ENCODE results near the gene SEPTIN7. TPM values are rescaled to one million over a fixed set of nuclear protein-coding genes. Genes with fewer than 3 reads are reported as not detected.

The SEPTIN7 gene
- total and polyA plus RNA-seq, 2 of the 13 experiments (the other 11 are each of a cell fraction or from before 2014, with no cell fraction given) = 103 to 129 TPM

GRCh38 chr7:35801392-35802101 is 690 bp downstream of the SEPTIN7 start:
- Histone ChIP-seq H3K36me3 (replicated peaks in 1 of 2; ENCODE audit: control insufficient read depth in 1 of 2, insufficient read depth in 2 of 2, low read length in 2 of 2) (no peaks in the 10 kb centered on the region), H3K9me3 (ENCODE audit: low read length) (no peaks in the 10 kb centered on the region), H3K9ac (ENCODE audit: insufficient read depth, low read depth, low read length) (peak overlapping the region; percentile 90), H2AFZ (ENCODE audit: low read length) (no peak overlapping the region), H3K79me2 (ENCODE audit: insufficient read depth, low read length) (peaks cover 56% of the 10 kb centered on the region), H4K20me1 (ENCODE audit: insufficient read depth, low read length) (peaks cover 32% of the 10 kb centered on the region), H3K4me1 (ENCODE audit: insufficient read depth, low read length) (peaks cover 45% of the 10 kb centered on the region), H3K4me2 (ENCODE audit: low read depth, low read length) (peak overlapping the region; percentile 84), H3K27me3 (ENCODE audit: control insufficient read depth in 1 of 2, insufficient read depth in 2 of 2, low read length in 2 of 2) (peaks cover 0 to 3% of the 10 kb centered on the region in 2 experiments; a peak in 1 of 5 replicates), H3K27ac (ENCODE audit: extremely low read length, insufficient read depth, low read length) (peak overlapping the region; percentile 96), H3K4me3 (replicated peaks in 1 of 3; ENCODE audit: insufficient read depth in 1 of 3, low read depth in 2 of 3, low read length in 3 of 3) (peak overlapping the region; percentile 85 to 97 (median 87))
- intact Hi-C loops (cut with micrococcal nuclease; ENCODE audit: unreplicated experiment) = loop anchor here (1.0 to 5.0 kb wide), 4 partner anchors 43 to 586 kb away; partner anchors contain the start of gene ANLN
- in situ Hi-C loops (cut with HindIII; ENCODE audit: extremely low pct_ligation_motif_present, low pct_unique_long_range_greater_than_20kb) = no loop called here
- DNase-seq (ENCODE audit: low spot score) (peak; percentile 32), ATAC-seq (peak; percentile 78), FAIRE-seq (no peak)
- CTCF ChIA-PET (ENCODE audit: low intra/inter-chr PET ratio, low total read pairs) = no interaction called here
- WGBS (ENCODE audit: low lambda C conversion rate) = under 1% methylated on average over 24 of the region's 70 CpGs
- POLR2A ChIA-PET = interaction anchor here (0.6 to 4.0 kb wide), 12 partner anchors 12 to 588 kb away, joined by 3 to 52 read pairs (median 4); partner anchors contain the start of genes ANLN and HERPUD2
- no TSS peak for BruUV-seq (replicated peaks)
- TF ChIP-seq ZNF792 (CRISPR knock-in tag; IDR thresholded peaks at IDR 0.05) (no peak), HNRNPUL1 (IDR thresholded peaks at IDR 0.05; ENCODE audit: low read depth, low read length) (no peak), RFXANK (CRISPR knock-in tag; IDR thresholded peaks at IDR 0.05) (no peak), FOXA1 (IDR thresholded peaks at IDR 0.05) (no peak), FOXA1 (CRISPR knock-in tag; IDR thresholded peaks at IDR 0.05) (no peak), ZNF777 (CRISPR knock-in tag; IDR thresholded peaks at IDR 0.05) (no peak; the same call in 1 of the 2 replicates), NCOA1 (CRISPR knock-in tag; IDR thresholded peaks at IDR 0.05) (no peak), ZBTB21 (CRISPR knock-in tag; IDR thresholded peaks at IDR 0.05) (no peak), EHMT2 (IDR thresholded peaks at IDR 0.05; ENCODE audit: borderline replicate concordance, low read depth, low read length) (no peak), XBP1 (CRISPR knock-in tag; IDR thresholded peaks at IDR 0.05) (no peak), ZFY (CRISPR knock-in tag; IDR thresholded peaks at IDR 0.05) (peak; percentile 69), ZNF275 (CRISPR knock-in tag; IDR thresholded peaks at IDR 0.05; ENCODE audit: borderline replicate concordance) (no peak), BORCS8-MEF2B (CRISPR knock-in tag; IDR thresholded peaks at IDR 0.05) (no peak), NFE2L1 (CRISPR knock-in tag; IDR thresholded peaks at IDR 0.05; ENCODE audit: borderline replicate concordance) (no peak), SALL2 (CRISPR knock-in tag; IDR thresholded peaks at IDR 0.05) (no peak), ZKSCAN5 (CRISPR knock-in tag; IDR thresholded peaks at IDR 0.05) (no peak), ZNF282 (IDR thresholded peaks at IDR 0.05; ENCODE audit: partially characterized antibody) (no peak), BHLHE40 (IDR thresholded peaks at IDR 0.05; ENCODE audit: low read length) (no peak), PRPF4 (IDR thresholded peaks at IDR 0.05; ENCODE audit: low read depth, low read length, poor library complexity, severe bottlenecking) (peak; percentile 5), SMARCE1 (IDR thresholded peaks at IDR 0.05; ENCODE audit: borderline replicate concordance) (no peak), ZNF34 (CRISPR knock-in tag; IDR thresholded peaks at IDR 0.05; ENCODE audit: borderline replicate concordance) (no peak)
- TF ChIP-seq, protein P1, sequence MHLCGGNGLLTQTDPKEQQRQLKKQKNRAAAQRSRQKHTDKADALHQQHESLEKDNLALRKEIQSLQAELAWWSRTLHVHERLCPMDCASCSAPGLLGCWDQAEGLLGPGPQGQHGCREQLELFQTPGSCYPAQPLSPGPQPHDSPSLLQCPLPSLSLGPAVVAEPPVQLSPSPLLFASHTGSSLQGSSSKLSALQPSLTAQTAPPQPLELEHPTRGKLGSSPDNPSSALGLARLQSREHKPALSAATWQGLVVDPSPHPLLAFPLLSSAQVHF (CRISPR knock-in tag; IDR thresholded peaks at IDR 0.05) = 0 out of 2 replicates have a peak, but pooled peaks have one; percentile 24
- TF ChIP-seq, protein P2, sequence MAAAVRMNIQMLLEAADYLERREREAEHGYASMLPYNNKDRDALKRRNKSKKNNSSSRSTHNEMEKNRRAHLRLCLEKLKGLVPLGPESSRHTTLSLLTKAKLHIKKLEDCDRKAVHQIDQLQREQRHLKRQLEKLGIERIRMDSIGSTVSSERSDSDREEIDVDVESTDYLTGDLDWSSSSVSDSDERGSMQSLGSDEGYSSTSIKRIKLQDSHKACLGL (CRISPR knock-in tag; IDR thresholded peaks at IDR 0.05) = no peak; the same call in 1 of the 2 replicates
- TF ChIP-seq, protein P3, sequence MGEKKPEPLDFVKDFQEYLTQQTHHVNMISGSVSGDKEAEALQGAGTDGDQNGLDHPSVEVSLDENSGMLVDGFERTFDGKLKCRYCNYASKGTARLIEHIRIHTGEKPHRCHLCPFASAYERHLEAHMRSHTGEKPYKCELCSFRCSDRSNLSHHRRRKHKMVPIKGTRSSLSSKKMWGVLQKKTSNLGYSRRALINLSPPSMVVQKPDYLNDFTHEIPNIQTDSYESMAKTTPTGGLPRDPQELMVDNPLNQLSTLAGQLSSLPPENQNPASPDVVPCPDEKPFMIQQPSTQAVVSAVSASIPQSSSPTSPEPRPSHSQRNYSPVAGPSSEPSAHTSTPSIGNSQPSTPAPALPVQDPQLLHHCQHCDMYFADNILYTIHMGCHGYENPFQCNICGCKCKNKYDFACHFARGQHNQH (CRISPR knock-in tag; IDR thresholded peaks at IDR 0.05) = peak; percentile 6; the same call in 1 of the 2 replicates

Measured in HepG2 (cell line).